Keratinocyte (primary cell): ENCODE data around the gene UNC93A. TPM values are rescaled to one million over a fixed set of nuclear protein-coding genes. Genes with fewer than 3 reads are reported as not detected.
"Not testable (repeated sequence)": the region's sequence is repeated elsewhere in the genome, so short reads cannot be mapped to it uniquely, and the experiment has no call there.

ENCODE experiments used
- DNase-seq: peaks from one replicate; pipeline ENCODE4 v3.0.0-alpha.2; 2011; ENCODE audit warnings: low read depth, missing footprints, low spot score
- FAIRE-seq: peaks from 2 replicates; lab custom pipeline; 2011; peaks lifted over from hg19 to GRCh38; lab: Jason Lieb, UNC
- H2AFZ ChIP-seq: 2 replicates; pipeline ENCODE4 v1.6.0; 2012; ENCODE audit warnings: low read length, control low read depth, inconsistent platforms; ENCODE audit not compliant: control insufficient read depth
- H3K27ac ChIP-seq: 2 replicates; pipeline ENCODE4 v1.5.1; 2011; ENCODE audit warnings: low read length; ENCODE audit not compliant: control insufficient read depth, insufficient read depth
- H3K27me3 ChIP-seq: 3 replicates; pipeline ENCODE4 v1.6.0; 2011; ENCODE audit warnings: low read length; ENCODE audit not compliant: control insufficient read depth, insufficient read depth; ENCODE audit errors: extremely low read depth
- H3K36me3 ChIP-seq, 2 experiments: 2 replicates in 1 of 2; 3 replicates in 1 of 2; pipeline ENCODE4 v1.5.1; 2011; ENCODE audit warnings: low read length in 2 of 2, mild to moderate bottlenecking in 1 of 2; ENCODE audit not compliant: control insufficient read depth in 2 of 2, insufficient read depth in 2 of 2; ENCODE audit errors: extremely low read depth in 1 of 2
- H3K4me1 ChIP-seq: 3 replicates; pipeline ENCODE4 v1.5.1; 2011; ENCODE audit warnings: low read length; ENCODE audit not compliant: control insufficient read depth, insufficient read depth; ENCODE audit errors: extremely low read depth
- H3K4me2 ChIP-seq: 3 replicates; pipeline ENCODE4 v1.6.0; 2011; ENCODE audit warnings: low read depth, low read length; ENCODE audit not compliant: control insufficient read depth, insufficient read depth; ENCODE audit errors: extremely low read depth
- H3K4me3 ChIP-seq, 3 experiments: fragments of 200-600 bp in 1 of 3; sonication (generic) in 1 of 3; 2 replicates in 2 of 3; 3 replicates in 1 of 3; pipeline ENCODE4 v1.5.1; 2011 to 2016; ENCODE audit warnings: low read length in 3 of 3, mild to moderate bottlenecking in 3 of 3, control low read depth in 2 of 3, inconsistent platforms in 1 of 3, low read depth in 1 of 3, mixed read lengths in 1 of 3, mixed run types in 1 of 3, moderate library complexity in 1 of 3; ENCODE audit not compliant: control insufficient read depth in 2 of 3, insufficient read depth in 2 of 3; ENCODE audit errors: extremely low read depth in 1 of 3
- H3K79me2 ChIP-seq: 2 replicates; pipeline ENCODE4 v1.6.0; 2012; ENCODE audit warnings: low read length; ENCODE audit not compliant: control insufficient read depth, insufficient read depth
- H3K9ac ChIP-seq: 3 replicates; pipeline ENCODE4 v1.6.0; 2011; ENCODE audit warnings: low read length; ENCODE audit not compliant: control insufficient read depth, insufficient read depth; ENCODE audit errors: extremely low read depth
- H3K9me1 ChIP-seq: 3 replicates; pipeline ENCODE4 v1.6.0; 2011; ENCODE audit warnings: low read length; ENCODE audit not compliant: control insufficient read depth, insufficient read depth; ENCODE audit errors: extremely low read depth
- H3K9me3 ChIP-seq: 2 replicates; pipeline ENCODE4 v1.5.1; 2012; ENCODE audit warnings: low read depth, low read length; ENCODE audit not compliant: control insufficient read depth
- H4K20me1 ChIP-seq: 3 replicates; pipeline ENCODE4 v1.6.0; 2011; ENCODE audit warnings: low read length; ENCODE audit not compliant: control insufficient read depth, insufficient read depth; ENCODE audit errors: extremely low read depth
- EZH2 ChIP-seq: IDR thresholded peaks from one replicate; pipeline ENCODE4 v1.6.1; 2012; ENCODE audit warnings: inconsistent platforms, mild to moderate bottlenecking, low read length, moderate library complexity
- dilution Hi-C: fragments of 300-500 bp; cut with MboI; formaldehyde crosslinking; loops from one replicate; pipeline ENCODE4 v1.7.0; 2020; ENCODE audit warnings: low sequenced_read_pairs; ENCODE audit not compliant: extremely low pct_ligation_motif_present
- polyA plus RNA-seq, 5 experiments: library from polyadenylated mRNA; depleted of rRNA in 3 of 5; stranded (reverse) in 3 of 5; stranded (forward) in 1 of 5; unstranded in 1 of 5; fragments of >200 nt; gene quantifications; 1 replicate in 1 of 5; 2 replicates in 3 of 5; 3 replicates in 1 of 5; pipeline versions ENCODE4 v1.2.1 to v1.2.3, GENCODE V29; 2011 to 2012; ENCODE audit warnings: missing spikeins in 2 of 5, low read depth in 1 of 5, low replicate concordance in 1 of 5
- TF ChIP-seq, protein P1 (sequence below), 3 experiments: IDR thresholded peaks in 1 of 3; conservative IDR thresholded peaks in 1 of 3; optimal IDR thresholded peaks in 1 of 3; 2 replicates in 2 of 3; 3 replicates in 1 of 3; pipeline versions ENCODE3 to v1.5.1; 2011; ENCODE audit warnings: low read length in 3 of 3, mild to moderate bottlenecking in 3 of 3, moderate library complexity in 2 of 3, control low read depth in 1 of 3, inconsistent platforms in 1 of 3; ENCODE audit not compliant: insufficient read depth in 2 of 3; ENCODE audit errors: extremely low read depth in 1 of 3

Gene UNC93A
- polyA plus RNA-seq, 1 donor (not counting 4 experiments of a cell fraction or from before 2014, with no cell fraction given) = not detected

GRCh38 chr6:167320754-167321056 is 29.6 kb downstream of the UNC93A start:
- H3K4me1 ChIP-seq, FAIRE-seq, H3K4me2 ChIP-seq, DNase-seq, dilution Hi-C loops, H3K9ac ChIP-seq, H3K79me2 ChIP-seq, H3K4me3 ChIP-seq, H4K20me1 ChIP-seq, H3K9me1 ChIP-seq, H3K36me3 ChIP-seq, H2AFZ ChIP-seq, H3K27me3 ChIP-seq, H3K27ac ChIP-seq, H3K9me3 ChIP-seq: not testable (repeated sequence)

DNA sequence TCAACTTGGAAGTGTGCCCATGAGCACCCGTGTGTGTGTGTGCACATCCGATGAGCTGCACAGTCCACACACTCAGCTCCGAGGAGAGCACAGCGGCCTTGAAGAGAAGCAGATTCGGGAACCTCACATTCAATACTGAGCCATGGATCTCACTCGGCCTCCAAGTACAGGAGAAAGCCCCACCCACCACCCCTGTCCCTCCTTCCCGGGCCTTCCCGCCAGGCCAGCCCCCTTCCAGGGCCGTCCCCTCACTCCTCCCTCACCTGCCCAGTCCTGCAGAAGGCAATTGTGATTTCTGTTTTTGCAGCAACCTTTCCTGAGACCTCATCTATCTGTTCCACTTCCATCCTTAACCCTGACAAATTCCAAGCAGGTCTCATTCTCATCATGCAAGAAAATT is 30.1 kb downstream of the UNC93A start:
- H3K9me3 ChIP-seq, FAIRE-seq, H3K4me2 ChIP-seq, H3K9me1 ChIP-seq, H4K20me1 ChIP-seq, H2AFZ ChIP-seq, dilution Hi-C loops, H3K36me3 ChIP-seq, H3K4me3 ChIP-seq, H3K27me3 ChIP-seq, H3K4me1 ChIP-seq, H3K79me2 ChIP-seq, H3K27ac ChIP-seq, DNase-seq, H3K9ac ChIP-seq: not testable (repeated sequence)

DNA sequence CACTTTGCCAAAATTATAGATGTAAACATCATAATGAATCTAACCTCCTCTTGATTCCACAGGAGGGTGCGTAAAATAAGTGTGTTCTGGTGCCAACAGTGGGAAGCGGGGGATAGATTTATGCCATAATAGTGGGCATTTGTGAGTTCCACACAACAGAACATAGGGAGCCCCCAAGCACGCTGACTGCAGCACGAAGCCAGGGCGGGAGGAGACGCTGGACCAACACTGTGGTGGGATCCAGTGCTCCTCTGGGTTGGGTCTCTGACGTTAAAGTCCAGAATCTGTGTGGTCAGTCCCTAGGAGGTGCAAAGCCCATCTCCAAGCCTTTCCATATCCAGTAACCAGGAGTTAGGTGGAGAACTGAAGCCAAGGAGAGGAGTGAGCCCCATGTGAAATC is 32.0 kb downstream of the UNC93A start:
- no peaks in the 10 kb centered on the region for H3K4me1 ChIP-seq
- no peak overlapping the region for H3K9ac ChIP-seq
- no peaks in the 10 kb centered on the region for H3K9me1 ChIP-seq
- H3K4me2 ChIP-seq = no peak overlapping the region
- no peaks in the 10 kb centered on the region for H3K9me3 ChIP-seq
- dilution Hi-C loops = no loop called here
- no peaks in the 10 kb centered on the region for H4K20me1 ChIP-seq
- H3K79me2 ChIP-seq = no peaks in the 10 kb centered on the region
- DNase-seq = no peak
- no peaks in the 10 kb centered on the region for H3K36me3 ChIP-seq
- no peak overlapping the region for H2AFZ ChIP-seq
- TF ChIP-seq, protein P1, sequence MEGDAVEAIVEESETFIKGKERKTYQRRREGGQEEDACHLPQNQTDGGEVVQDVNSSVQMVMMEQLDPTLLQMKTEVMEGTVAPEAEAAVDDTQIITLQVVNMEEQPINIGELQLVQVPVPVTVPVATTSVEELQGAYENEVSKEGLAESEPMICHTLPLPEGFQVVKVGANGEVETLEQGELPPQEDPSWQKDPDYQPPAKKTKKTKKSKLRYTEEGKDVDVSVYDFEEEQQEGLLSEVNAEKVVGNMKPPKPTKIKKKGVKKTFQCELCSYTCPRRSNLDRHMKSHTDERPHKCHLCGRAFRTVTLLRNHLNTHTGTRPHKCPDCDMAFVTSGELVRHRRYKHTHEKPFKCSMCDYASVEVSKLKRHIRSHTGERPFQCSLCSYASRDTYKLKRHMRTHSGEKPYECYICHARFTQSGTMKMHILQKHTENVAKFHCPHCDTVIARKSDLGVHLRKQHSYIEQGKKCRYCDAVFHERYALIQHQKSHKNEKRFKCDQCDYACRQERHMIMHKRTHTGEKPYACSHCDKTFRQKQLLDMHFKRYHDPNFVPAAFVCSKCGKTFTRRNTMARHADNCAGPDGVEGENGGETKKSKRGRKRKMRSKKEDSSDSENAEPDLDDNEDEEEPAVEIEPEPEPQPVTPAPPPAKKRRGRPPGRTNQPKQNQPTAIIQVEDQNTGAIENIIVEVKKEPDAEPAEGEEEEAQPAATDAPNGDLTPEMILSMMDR (optimal IDR thresholded peaks at IDR 0.05 in 1 of 3, IDR thresholded peaks at IDR 0.05 in 1 of 3, conservative IDR thresholded peaks at IDR 0.05 in 1 of 3; ENCODE audit: extremely low read depth in 1 of 3, insufficient read depth in 2 of 3, low read length in 3 of 3) = no peak
- TF ChIP-seq EZH2 = no peak
- no peaks in the 10 kb centered on the region for H3K27me3 ChIP-seq
- no peak for FAIRE-seq
- H3K27ac ChIP-seq = no peak overlapping the region
- no peak overlapping the region for H3K4me3 ChIP-seq
